Heart right ventricle (tissue), 16 donors: Measurements from ENCODE around the gene FBXO44. TPM values are rescaled to one million over a fixed set of nuclear protein-coding genes. Genes with fewer than 3 reads are reported as not detected.

ENCODE experiments used
- ATAC-seq, 8 donors: fragments of 200-7000 bp; cut with Tn5 transposase; one replicate each; pipeline ENCODE4 v1.9.1; 2020; ENCODE audit warnings: mild to moderate bottlenecking in 8 of 8, moderate library complexity in 8 of 8, moderate number of reproducible peaks in 1 of 8
- DNase-seq, 2 donors: peaks; one replicate each; pipeline ENCODE4 v3.0.0-alpha.2; 2020
- H3K27ac ChIP-seq, 10 donors: fragments of 200-600 bp; sonication (generic) in 2 of 10; one replicate each; pipeline versions ENCODE4 v1.5.0 to v1.8.0; 2020 to 2022; ENCODE audit warnings: mild to moderate bottlenecking in 3 of 10
- H3K27me3 ChIP-seq, 7 donors: fragments of 200-600 bp; one replicate each; pipeline ENCODE4 v1.8.0; 2021 to 2022; ENCODE audit warnings: mild to moderate bottlenecking in 2 of 7
- H3K36me3 ChIP-seq, 9 donors: fragments of 200-600 bp; sonication (generic) in 1 of 9; one replicate each; pipeline versions ENCODE4 v1.5.0 to v1.8.0; 2020 to 2022; ENCODE audit warnings: mild to moderate bottlenecking in 2 of 9
- H3K4me1 ChIP-seq, 9 donors: fragments of 200-600 bp; sonication (generic) in 1 of 9; one replicate each; pipeline versions ENCODE4 v1.5.0 to v1.8.0; 2020 to 2022; ENCODE audit warnings: mild to moderate bottlenecking in 4 of 9
- H3K4me3 ChIP-seq, 10 donors: fragments of 200-600 bp; sonication (generic) in 2 of 10; one replicate each; pipeline versions ENCODE4 v1.5.0 to v1.8.0; 2020 to 2022; ENCODE audit warnings: mild to moderate bottlenecking in 7 of 10, moderate library complexity in 2 of 10
- H3K9me3 ChIP-seq, 11 donors: fragments of 200-600 bp in 10 of 11; sonication (generic) in 2 of 11; one replicate each; pipeline versions ENCODE4 v1.5.0 to v1.8.0; 2013 to 2022; ENCODE audit warnings: mild to moderate bottlenecking in 2 of 11, control low read depth in 1 of 11, moderate library complexity in 1 of 11
- WGBS, 2 donors: extraction: QIAGEN DNeasy Blood & Tissue Kit; methylation state at CpG; one replicate each; pipeline ENCODE4 v1.1.7; 2013; ENCODE audit warnings: inconsistent platforms in 1 of 2; 5-methylcytosine and 5-hydroxymethylcytosine counted together
- intact Hi-C, 10 donors: fragments of 100-400 bp; cut with DNase I; formaldehyde crosslinking; loops; one replicate each; pipeline versions ENCODE4 v1.11.1 to v1.14.2; 2022
- polyA plus RNA-seq, 2 donors: library from polyadenylated mRNA; stranded (reverse); fragments of 200-250 nt; gene quantifications; one replicate each; pipeline ENCODE4 v1.2.3, GENCODE V29; 2013
- total RNA-seq, 10 donors: library from RNA; stranded (reverse); fragmentation: NEBNext Ultra II Directional in 3 of 10; extraction: Animal tissue kit (Norgen Biotek cat#: 25700) in 3 of 10; gene quantifications; one replicate each; pipeline versions ENCODE4 v1.2.1 to v1.2.4, GENCODE V29; 2021 to 2023
- TF ChIP-seq, protein P1 (sequence below), 9 donors: fragments of 200-600 bp; sonication (generic) in 2 of 9; IDR thresholded peaks; one replicate each; pipeline versions ENCODE4 v1.5.0 to v1.8.0; 2021 to 2022; ENCODE audit warnings: antibody characterized with exemption in 9 of 9, mild to moderate bottlenecking in 5 of 9, moderate library complexity in 1 of 9
- donor health status: Arrhythmogenic right ventricular cardiomyopathy.
- donor health status: ischemic (EF 13 %, LVEDD 7.1; RV severe dilation, severe dysfunction).
- donor health status: healthy with polysubstance abuse.
- donor health status: DM: no; HTN: yes; CAD: no.
- donor health status: DM: no; HTN: no; CAD: no.
- donor health status: ischemic (EF 25% LVEDD 6.9; RV normal size, moderate dysfunction).
- donor health status: ischemic (EF 25% LVEDD 5.7; RV mildly dilated, moderate dysfunction).
- donor health status: healthy.
- donor health status: DM: yes; HTN: yes; CAD: no.
- donor health status: Ischemic cardiomyopathy.
- donor health status: ischemic (EF 35%, LVEDD 5.7; RV mildly dilated, moderate dysfunction).
- donor health status: nonischemic (EF 11% LVEDD 7.7; RV severe dilation, severe dysfunction).
- donor health status: DM: yes; HTN: yes; CAD: no.
- donor health status: PGD.
- donor health status: ischemic (EF 29% LVEDD 5.4; RV normal size, mild dysfunction).
- donor health status: nonischemic (EF 23%, LVEDD 6.1; RV moderate dilation, normal function).

The FBXO44 gene
- total and polyA plus RNA-seq, 12 donors, result 10.1 to 28.2 (median 15.8) TPM

DNA sequence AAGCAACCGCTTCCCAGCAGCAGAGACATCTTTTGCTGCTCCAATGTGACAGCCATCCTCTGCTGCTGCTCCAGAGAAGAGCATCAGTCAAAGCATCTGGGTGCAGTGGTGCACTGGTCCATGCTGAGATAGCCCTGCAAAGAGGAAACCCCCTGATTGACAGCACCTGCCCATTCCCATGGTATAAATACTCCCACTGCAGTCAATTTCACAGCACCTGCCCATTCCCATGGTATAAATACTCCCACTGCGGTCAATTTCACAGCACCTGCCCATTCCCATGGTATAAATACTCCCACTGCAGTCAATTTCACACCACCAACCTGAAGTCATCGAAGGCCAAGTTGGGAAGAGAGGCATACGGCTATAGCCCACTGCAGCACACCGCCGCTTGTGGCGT lies 25.9 kb upstream of the FBXO44 start:
- H3K9me3 ChIP-seq, result no peaks in the 10 kb centered on the region
- ATAC-seq (no peak), DNase-seq (no peak)
- TF ChIP-seq, protein P1, sequence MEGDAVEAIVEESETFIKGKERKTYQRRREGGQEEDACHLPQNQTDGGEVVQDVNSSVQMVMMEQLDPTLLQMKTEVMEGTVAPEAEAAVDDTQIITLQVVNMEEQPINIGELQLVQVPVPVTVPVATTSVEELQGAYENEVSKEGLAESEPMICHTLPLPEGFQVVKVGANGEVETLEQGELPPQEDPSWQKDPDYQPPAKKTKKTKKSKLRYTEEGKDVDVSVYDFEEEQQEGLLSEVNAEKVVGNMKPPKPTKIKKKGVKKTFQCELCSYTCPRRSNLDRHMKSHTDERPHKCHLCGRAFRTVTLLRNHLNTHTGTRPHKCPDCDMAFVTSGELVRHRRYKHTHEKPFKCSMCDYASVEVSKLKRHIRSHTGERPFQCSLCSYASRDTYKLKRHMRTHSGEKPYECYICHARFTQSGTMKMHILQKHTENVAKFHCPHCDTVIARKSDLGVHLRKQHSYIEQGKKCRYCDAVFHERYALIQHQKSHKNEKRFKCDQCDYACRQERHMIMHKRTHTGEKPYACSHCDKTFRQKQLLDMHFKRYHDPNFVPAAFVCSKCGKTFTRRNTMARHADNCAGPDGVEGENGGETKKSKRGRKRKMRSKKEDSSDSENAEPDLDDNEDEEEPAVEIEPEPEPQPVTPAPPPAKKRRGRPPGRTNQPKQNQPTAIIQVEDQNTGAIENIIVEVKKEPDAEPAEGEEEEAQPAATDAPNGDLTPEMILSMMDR (IDR thresholded peaks at IDR 0.05), result no peak
- WGBS, 2 donors, result 93 to 94% methylated on average over 7 of the region's 7 CpGs
- peaks cover 0 to 74% (median 45%) of the 10 kb centered on the region in 7 donors for H3K27me3 ChIP-seq
- intact Hi-C loops, result loop anchor here in 2 of 10 donors (10.0 kb wide), 2 partner anchors 84 to 144 kb away; no protein-coding TSS in a partner anchor
- no peak overlapping the region for H3K27ac ChIP-seq
- no peaks in the 10 kb centered on the region for H3K36me3 ChIP-seq
- no peak overlapping the region for H3K4me3 ChIP-seq
- no peaks in the 10 kb centered on the region for H3K4me1 ChIP-seq

DNA sequence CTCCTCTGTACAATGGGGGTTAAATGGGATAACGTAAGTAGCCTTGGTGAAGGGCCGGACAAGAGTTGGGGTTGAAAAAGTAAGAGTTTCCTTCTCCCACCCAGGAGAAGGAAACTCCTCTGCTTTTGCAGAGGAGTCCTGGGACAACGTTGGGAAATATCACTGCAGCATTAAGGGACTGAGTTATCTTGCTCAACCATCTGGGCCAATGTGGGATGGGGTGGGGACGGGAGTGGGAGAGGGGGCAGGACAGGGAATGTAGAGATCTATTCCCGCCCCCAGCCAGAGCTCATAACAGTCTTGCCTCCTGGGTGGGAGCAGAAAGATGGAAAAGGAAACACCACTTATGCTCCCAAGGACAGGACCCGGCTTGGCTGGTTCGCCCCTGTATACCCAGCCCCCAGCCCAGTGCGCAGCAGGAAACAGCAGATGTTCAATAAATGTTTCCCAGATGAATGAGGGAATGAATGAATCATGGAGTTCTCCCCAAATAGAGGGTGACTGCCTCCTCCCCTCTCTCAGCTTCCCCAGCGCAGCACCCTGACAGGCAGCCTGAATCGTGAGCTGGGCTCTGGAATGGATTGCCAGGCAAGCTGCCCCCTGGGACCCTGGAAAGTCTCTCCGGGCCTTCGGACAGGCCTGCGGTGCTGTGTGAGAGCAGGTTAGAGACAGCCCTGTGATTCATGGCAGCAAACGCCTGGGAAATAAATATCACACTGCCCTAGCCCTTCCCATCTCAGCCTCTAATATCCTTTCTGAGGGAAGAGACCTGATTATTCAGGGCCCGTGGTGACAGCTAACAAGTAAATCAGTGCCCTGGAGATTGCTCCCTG lies 25.3 kb upstream of the FBXO44 start:
- Histone ChIP-seq H3K27me3 (peaks cover 0 to 74% (median 49%) of the 10 kb centered on the region in 7 donors), H3K36me3 (no peaks in the 10 kb centered on the region), H3K4me1 (no peaks in the 10 kb centered on the region), H3K9me3 (no peaks in the 10 kb centered on the region), H3K4me3 (no peak overlapping the region), H3K27ac (no peak overlapping the region)
- intact Hi-C loops, result loop anchor here in 4 of 10 donors (10.0 kb wide), 3 partner anchors 85 to 155 kb away; partner anchors contain the start of gene DISP3 (in 1 of the 4)
- TF ChIP-seq, protein P1 (IDR thresholded peaks at IDR 0.05), result no peak
- ATAC-seq, result no peak
- DNase-seq, result no peak
- WGBS, 2 donors, result 52 to 55% methylated on average over 15 of the region's 15 CpGs

DNA sequence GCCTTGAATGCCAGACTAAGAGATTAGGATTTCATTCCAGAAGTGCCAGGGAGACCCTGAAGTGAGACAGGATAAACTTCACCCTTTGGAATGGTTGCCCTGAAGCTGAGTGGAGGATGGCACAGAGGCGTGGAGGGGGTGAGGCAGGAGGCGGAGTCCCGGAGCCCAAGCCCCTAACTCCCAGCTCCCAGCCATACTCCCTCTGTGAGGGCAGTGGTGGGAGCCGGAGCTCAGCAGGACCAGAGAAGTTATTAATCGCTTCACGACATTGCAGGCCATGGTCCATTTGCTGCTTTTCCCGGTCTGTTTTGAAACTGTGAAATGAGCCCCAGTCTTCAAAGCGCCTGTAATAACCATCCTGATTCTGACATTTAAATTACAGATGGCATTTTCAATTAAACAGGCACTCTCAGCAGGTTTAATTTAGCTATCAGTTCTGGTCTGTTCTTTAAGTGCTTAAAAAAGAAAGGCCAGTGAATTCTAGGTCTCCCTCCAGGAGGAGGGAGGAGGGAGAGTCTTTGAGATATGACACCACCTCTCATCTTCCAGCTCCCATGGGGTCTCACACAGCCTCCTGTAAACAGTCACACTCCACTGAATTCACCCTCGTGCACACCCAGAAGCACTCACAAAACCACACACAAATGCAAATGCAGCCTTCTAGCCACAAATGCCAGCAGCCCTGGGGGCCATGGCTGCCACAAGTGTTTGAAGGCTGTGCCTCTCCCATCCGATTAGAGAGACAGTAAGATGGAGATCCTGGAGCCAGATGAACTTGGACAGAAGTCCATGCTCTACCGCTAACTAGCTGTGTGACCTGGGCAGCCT lies 20.1 kb upstream of the FBXO44 start:
- intact Hi-C loops, result loop anchor here in 2 of 10 donors (10.0 kb wide), 2 partner anchors 150 to 160 kb away; partner anchors contain the start of gene DISP3 (in 1 of the 2)
- Histone ChIP-seq H3K27me3 (peaks cover 0 to 78% (median 50%) of the 10 kb centered on the region in 7 donors), H3K9me3 (no peaks in the 10 kb centered on the region), H3K4me3 (no peak overlapping the region), H3K36me3 (no peaks in the 10 kb centered on the region), H3K4me1 (peaks cover 0 to under 1% (median 0%) of the 10 kb centered on the region in 9 donors), H3K27ac (no peak overlapping the region)
- DNase-seq (no peak), ATAC-seq (no peak)
- WGBS, 2 donors, result 73 to 75% methylated on average over 11 of the region's 11 CpGs
- TF ChIP-seq, protein P1 (IDR thresholded peaks at IDR 0.05), result no peak

DNA sequence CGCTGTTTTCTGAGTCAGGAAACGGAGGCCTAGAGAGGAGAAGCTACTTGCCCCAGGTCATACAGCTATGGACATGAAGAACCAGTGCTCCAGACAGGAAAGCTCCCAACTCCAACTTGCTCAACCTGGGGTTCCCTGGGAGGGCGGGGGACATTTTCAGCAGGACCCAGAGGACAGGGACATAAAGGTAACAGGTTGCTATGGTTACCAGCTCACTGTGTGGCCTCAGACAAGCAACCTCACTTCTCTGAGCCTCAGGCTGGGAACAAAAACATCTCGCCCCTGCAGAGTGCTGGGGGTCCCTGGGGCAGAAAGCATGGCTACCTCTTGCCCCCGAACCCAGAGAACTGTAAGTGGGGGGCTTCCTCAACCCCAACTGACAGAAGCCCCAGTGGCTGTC lies 16.6 kb upstream of the FBXO44 start:
- Histone ChIP-seq H3K4me1 (peaks cover 0 to 17% (median 7%) of the 10 kb centered on the region in 9 donors), H3K27me3 (peaks cover 0 to 68% (median 42%) of the 10 kb centered on the region in 7 donors), H3K9me3 (no peaks in the 10 kb centered on the region), H3K27ac (no peak overlapping the region), H3K36me3 (no peaks in the 10 kb centered on the region), H3K4me3 (no peak overlapping the region)
- TF ChIP-seq, protein P1 (IDR thresholded peaks at IDR 0.05), result no peak
- intact Hi-C loops, result loop anchor here in 2 of 10 donors (10.0 kb wide), 2 partner anchors 153 to 163 kb away; partner anchors contain the start of gene DISP3 (in 1 of the 2)
- ATAC-seq (no peak), DNase-seq (no peak)
- WGBS, 2 donors, result 55 to 66% methylated on average over 5 of the region's 5 CpGs
